OCI-LY7 (cell line): ENCODE measurements around the gene HNRNPL. TPM values are rescaled to one million over a fixed set of nuclear protein-coding genes. Genes with fewer than 3 reads are reported as not detected.
"Not testable (repeated sequence)": the region's sequence is repeated elsewhere in the genome, so short reads cannot be mapped to it uniquely, and the experiment has no call there.

Source experiments
- BruUV-seq: library from RNA; stranded (reverse); fragments of 400-500 nt; replicated peaks from 2 replicates; lab custom pipeline; 2021; lab: Mats Ljungman, UMichigan
- CTCF ChIA-PET: fragments of 300-600 bp; sonication (Branson Sonifier 250); formaldehyde crosslinking; loops from one replicate; lab custom pipeline; 2022; ENCODE audit warnings: antibody characterized with exemption; ENCODE audit not compliant: unreplicated experiment; lab: Charles Lee
- POLR2A ChIA-PET: fragments of 300-600 bp; sonication (Branson Sonifier 250); formaldehyde crosslinking; loops from one replicate; lab custom pipeline; 2022; ENCODE audit warnings: antibody characterized with exemption; lab: Charles Lee
- DNase-seq: peaks from one replicate; pipeline ENCODE4 v3.0.0-alpha.2; 2015; ENCODE audit warnings: low spot score
- H2AFZ ChIP-seq: fragments of 200-600 bp; sonication (generic), shearing (Covaris generic); 2 replicates; pipeline ENCODE4 v1.6.1; 2014; ENCODE audit warnings: mild to moderate bottlenecking, antibody characterized with exemption, low read length, moderate library complexity
- H3K27ac ChIP-seq: fragments of 200-600 bp; sonication (generic); 2 replicates; pipeline ENCODE4 v1.5.1; 2014; ENCODE audit warnings: mixed run types, low read depth, mild to moderate bottlenecking, moderate library complexity, low read length, inconsistent platforms; ENCODE audit not compliant: poor library complexity, severe bottlenecking
- H3K36me3 ChIP-seq: fragments of 200-600 bp; sonication (generic); 2 replicates; pipeline ENCODE4 v1.6.1; 2014; ENCODE audit warnings: mild to moderate bottlenecking, antibody characterized with exemption, low read length, moderate library complexity, mixed read lengths; ENCODE audit not compliant: insufficient read depth
- H3K4me1 ChIP-seq: fragments of 200-600 bp; sonication (generic); 2 replicates; pipeline ENCODE4 v1.5.1; 2014; ENCODE audit warnings: mild to moderate bottlenecking, low read length; ENCODE audit not compliant: insufficient read depth, poor library complexity, severe bottlenecking
- H3K4me2 ChIP-seq: fragments of 200-600 bp; sonication (generic); 2 replicates; pipeline ENCODE4 v1.6.1; 2014; ENCODE audit warnings: mild to moderate bottlenecking, low read length
- H3K4me3 ChIP-seq: fragments of 200-600 bp; sonication (generic); 2 replicates; pipeline ENCODE4 v1.5.1; 2014; ENCODE audit warnings: mild to moderate bottlenecking, low read depth, low read length; ENCODE audit not compliant: poor library complexity, severe bottlenecking
- H3K79me2 ChIP-seq: fragments of 200-600 bp; sonication (generic); 2 replicates; pipeline ENCODE4 v1.6.1; 2016; ENCODE audit warnings: low read depth, mild to moderate bottlenecking, low read length, moderate library complexity, mixed read lengths; ENCODE audit not compliant: insufficient read depth
- H3K9me2 ChIP-seq: fragments of 200-600 bp; sonication (generic); 2 replicates; pipeline ENCODE4 v1.6.1; 2016; ENCODE audit warnings: mild to moderate bottlenecking, low read length, mixed read lengths; ENCODE audit not compliant: insufficient read depth
- H3K9me3 ChIP-seq: fragments of 200-600 bp; sonication (generic); 2 replicates; pipeline ENCODE4 v1.6.1; 2014; ENCODE audit warnings: mild to moderate bottlenecking, mixed run types, low read length, mixed read lengths
- H4K20me1 ChIP-seq: fragments of 200-600 bp; sonication (generic); 2 replicates; pipeline ENCODE4 v1.6.1; 2014; ENCODE audit warnings: mild to moderate bottlenecking, antibody characterized with exemption, low read length, moderate library complexity, mixed read lengths; ENCODE audit not compliant: insufficient read depth
- CTCF ChIP-seq: fragments of 200-600 bp; sonication (generic); conservative IDR thresholded peaks from 2 replicates; pipeline ENCODE4 v1.5.1; 2014; ENCODE audit warnings: mild to moderate bottlenecking, antibody characterized with exemption, low read length, moderate library complexity, mixed read lengths
- EZH2phosphoT487 ChIP-seq: fragments of 200-600 bp; sonication (generic); IDR thresholded peaks from 2 replicates; pipeline ENCODE4 v1.6.1; 2018; ENCODE audit warnings: low read depth, borderline replicate concordance, mild to moderate bottlenecking, mixed run types, antibody characterized with exemption, low read length, moderate library complexity, mixed read lengths
- intact Hi-C: fragments of 100-400 bp; cut with micrococcal nuclease; formaldehyde crosslinking; loops from one replicate; pipeline ENCODE4 v1.10.0; 2022; ENCODE audit not compliant: unreplicated experiment
- total RNA-seq, 2 experiments: library from RNA; depleted of rRNA in 1 of 2; stranded (reverse); fragments of >200 nt in 1 of 2; shearing (Covaris generic) in 1 of 2; gene quantifications; 2 replicates each; pipeline ENCODE4 v1.2.3, GENCODE V29; 2014 to 2022

The HNRNPL gene
- total RNA-seq, 2 experiments from 2014 or later: 263 to 655 TPM

- ChIA-PET CTCF (no interaction called here), POLR2A (no interaction called here)
- Histone ChIP-seq H3K36me3 (no peaks in the 10 kb centered on the region), H3K9me3 (no peaks in the 10 kb centered on the region), H4K20me1 (no peaks in the 10 kb centered on the region), H3K27ac (no peak overlapping the region), H3K4me2 (no peak overlapping the region; the same call in 1 of the 2 replicates), H3K4me1 (no peaks in the 10 kb centered on the region), H3K4me3 (no peak overlapping the region), H2AFZ (no peak overlapping the region), H3K79me2 (no peaks in the 10 kb centered on the region), H3K9me2 (no peaks in the 10 kb centered on the region)
- intact Hi-C loops: no loop called here
- no peak for DNase-seq
- TF ChIP-seq EZH2phosphoT487 (no peak), CTCF (no peak)
- no TSS peak for BruUV-seq
Observed at GRCh38 chr19:38792250-38793111, 57.3 kb downstream of the HNRNPL start.

DNA sequence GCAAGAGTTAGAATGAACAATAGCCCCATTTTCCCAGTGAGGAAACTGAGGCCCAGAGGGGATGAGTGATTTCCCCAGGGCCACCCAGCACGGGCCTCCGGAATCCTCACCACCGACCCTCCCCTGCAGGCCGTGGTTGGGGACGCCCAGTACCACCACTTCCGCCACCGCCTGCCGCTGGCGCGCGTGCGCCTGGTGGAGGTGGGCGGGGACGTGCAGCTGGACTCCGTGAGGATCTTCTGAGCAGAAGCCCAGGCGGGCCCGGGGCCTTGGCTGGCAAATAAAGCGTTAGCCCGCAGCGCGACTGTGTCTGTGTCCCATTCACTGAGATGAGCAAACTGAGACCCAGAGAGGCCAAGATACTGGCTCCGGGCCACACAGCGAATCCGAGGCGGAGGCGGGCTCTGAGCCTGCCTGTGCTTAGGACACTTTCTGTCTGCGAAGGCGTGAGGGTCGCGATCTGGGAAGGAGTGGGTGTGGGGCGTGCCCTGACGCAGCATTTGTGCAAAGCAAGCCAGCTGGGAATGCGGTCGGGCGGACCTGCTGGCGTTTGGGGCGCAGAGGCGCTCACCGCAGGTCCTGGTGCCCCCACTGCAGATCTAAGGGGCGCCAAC is 58.2 kb downstream of the HNRNPL start:
- H3K4me3 ChIP-seq, H3K4me1 ChIP-seq, H4K20me1 ChIP-seq, DNase-seq, H2AFZ ChIP-seq, H3K27ac ChIP-seq, H3K9me3 ChIP-seq, CTCF ChIA-PET, intact Hi-C loops, H3K9me2 ChIP-seq, H3K4me2 ChIP-seq, H3K79me2 ChIP-seq, BruUV-seq, POLR2A ChIA-PET, H3K36me3 ChIP-seq: not testable (repeated sequence)

GRCh38 chr19:38790507-38791403 is 59.0 kb downstream of the HNRNPL start:
- H3K4me1 ChIP-seq, H3K4me3 ChIP-seq, BruUV-seq, POLR2A ChIA-PET, H3K36me3 ChIP-seq, H3K9me2 ChIP-seq, H2AFZ ChIP-seq, H3K27ac ChIP-seq, H3K4me2 ChIP-seq, H4K20me1 ChIP-seq, intact Hi-C loops, H3K79me2 ChIP-seq, H3K9me3 ChIP-seq, DNase-seq, CTCF ChIA-PET: not testable (repeated sequence)
